ENCODE results near the gene RABGAP1.

- TF ChIP-seq, protein P1, sequence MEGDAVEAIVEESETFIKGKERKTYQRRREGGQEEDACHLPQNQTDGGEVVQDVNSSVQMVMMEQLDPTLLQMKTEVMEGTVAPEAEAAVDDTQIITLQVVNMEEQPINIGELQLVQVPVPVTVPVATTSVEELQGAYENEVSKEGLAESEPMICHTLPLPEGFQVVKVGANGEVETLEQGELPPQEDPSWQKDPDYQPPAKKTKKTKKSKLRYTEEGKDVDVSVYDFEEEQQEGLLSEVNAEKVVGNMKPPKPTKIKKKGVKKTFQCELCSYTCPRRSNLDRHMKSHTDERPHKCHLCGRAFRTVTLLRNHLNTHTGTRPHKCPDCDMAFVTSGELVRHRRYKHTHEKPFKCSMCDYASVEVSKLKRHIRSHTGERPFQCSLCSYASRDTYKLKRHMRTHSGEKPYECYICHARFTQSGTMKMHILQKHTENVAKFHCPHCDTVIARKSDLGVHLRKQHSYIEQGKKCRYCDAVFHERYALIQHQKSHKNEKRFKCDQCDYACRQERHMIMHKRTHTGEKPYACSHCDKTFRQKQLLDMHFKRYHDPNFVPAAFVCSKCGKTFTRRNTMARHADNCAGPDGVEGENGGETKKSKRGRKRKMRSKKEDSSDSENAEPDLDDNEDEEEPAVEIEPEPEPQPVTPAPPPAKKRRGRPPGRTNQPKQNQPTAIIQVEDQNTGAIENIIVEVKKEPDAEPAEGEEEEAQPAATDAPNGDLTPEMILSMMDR (IDR thresholded peaks at IDR 0.05; ENCODE audit: insufficient read depth, low read length), result no peak
- TF ChIP-seq POLR2AphosphoS5 (IDR thresholded peaks at IDR 0.05; ENCODE audit: low read depth), result no peak
- no peak for TF ChIP-seq REST (IDR thresholded peaks at IDR 0.05; ENCODE audit: insufficient replicate concordance, low read depth)
Measured at GRCh38 chr9:123046406-123047195, 105.8 kb downstream of the RABGAP1 start.

Data from HL-60 (cell line).